Endothelial cell of umbilical vein (primary cell): ENCODE results near the gene NUP160. TPM values are rescaled to one million over a fixed set of nuclear protein-coding genes. Genes with fewer than 3 reads are reported as not detected.

Source experiments
- BruUV-seq: library from RNA; stranded (reverse); fragments of 400-500 nt; replicated peaks from 2 replicates; lab custom pipeline; 2021; lab: Mats Ljungman, UMichigan
- CTCF ChIA-PET: fragments of 300-600, 350-600 bp; sonication (Branson Sonifier 250); formaldehyde crosslinking; loops from one replicate; lab custom pipeline; 2021; ENCODE audit warnings: antibody characterized with exemption, inconsistent platforms; lab: Charles Lee
- POLR2A ChIA-PET: fragments of 300-600, 350-600 bp; sonication (Branson Sonifier 250); formaldehyde crosslinking; loops from one replicate; lab custom pipeline; 2021; ENCODE audit warnings: antibody characterized with exemption, inconsistent platforms; lab: Charles Lee
- DNase-seq: peaks from one replicate; pipeline ENCODE4 v3.0.0-alpha.2; 2011; ENCODE audit warnings: low read depth, low spot score
- FAIRE-seq: peaks from 2 replicates; lab custom pipeline; 2011; peaks lifted over from hg19 to GRCh38; lab: Jason Lieb, UNC
- H2AFZ ChIP-seq: 2 replicates; pipeline ENCODE4 v1.6.0; 2012; ENCODE audit warnings: low read depth, low read length, control low read depth, inconsistent platforms
- H3K27ac ChIP-seq: 2 replicates; pipeline ENCODE4 v1.5.1; 2011; ENCODE audit warnings: low read depth, mild to moderate bottlenecking, control low read depth, low read length, moderate library complexity; ENCODE audit not compliant: insufficient read depth
- H3K27me3 ChIP-seq, 2 experiments: 2 replicates each; pipeline versions ENCODE4 v1.6.0 to v1.6.1; 2011; ENCODE audit warnings: low read length in 2 of 2, mixed read lengths in 1 of 2; ENCODE audit not compliant: control insufficient read depth in 2 of 2, insufficient read depth in 2 of 2
- H3K36me3 ChIP-seq, 2 experiments: 2 replicates in 1 of 2; 3 replicates in 1 of 2; pipeline ENCODE4 v1.5.1; 2011; ENCODE audit warnings: low read length in 2 of 2, mild to moderate bottlenecking in 1 of 2, moderate library complexity in 1 of 2; ENCODE audit not compliant: control insufficient read depth in 2 of 2, insufficient read depth in 2 of 2; ENCODE audit errors: extremely low read depth in 1 of 2
- H3K4me1 ChIP-seq: 3 replicates; pipeline ENCODE4 v1.5.1; 2011; ENCODE audit warnings: mild to moderate bottlenecking, low read length; ENCODE audit not compliant: control insufficient read depth, insufficient read depth; ENCODE audit errors: extremely low read depth
- H3K4me2 ChIP-seq: 2 replicates; pipeline ENCODE4 v1.6.1; 2011; ENCODE audit warnings: low read length, control low read depth, mixed read lengths; ENCODE audit not compliant: insufficient read depth
- H3K4me3 ChIP-seq, 3 experiments: fragments of 200-600 bp in 1 of 3; sonication (generic), shearing (Covaris generic) in 1 of 3; replicated peaks in 1 of 3; 2 replicates each; pipeline ENCODE4 v1.5.1; 2011 to 2016; ENCODE audit warnings: control low read depth in 3 of 3, low read length in 3 of 3, mild to moderate bottlenecking in 2 of 3, inconsistent platforms in 1 of 3, low read depth in 1 of 3, moderate library complexity in 1 of 3; ENCODE audit not compliant: insufficient read depth in 1 of 3
- H3K79me2 ChIP-seq: 2 replicates; pipeline ENCODE4 v1.6.0; 2012; ENCODE audit warnings: low read length, inconsistent platforms; ENCODE audit not compliant: control insufficient read depth, insufficient read depth
- H3K9ac ChIP-seq: replicated peaks from 2 replicates; pipeline ENCODE3; 2011; ENCODE audit warnings: low read length, control low read depth; ENCODE audit not compliant: insufficient read depth; ENCODE audit errors: extremely low read depth
- H3K9me1 ChIP-seq: replicated peaks from 3 replicates; pipeline ENCODE4 v1.6.0; 2011; ENCODE audit warnings: mild to moderate bottlenecking, low read length; ENCODE audit not compliant: control insufficient read depth, insufficient read depth; ENCODE audit errors: extremely low read depth
- H3K9me3 ChIP-seq: replicated peaks from 2 replicates; pipeline ENCODE4 v1.5.1; 2012; ENCODE audit warnings: low read length, inconsistent platforms; ENCODE audit not compliant: control insufficient read depth, insufficient read depth
- H4K20me1 ChIP-seq: replicated peaks from 2 replicates; pipeline ENCODE3; 2011; ENCODE audit warnings: mild to moderate bottlenecking, low read length; ENCODE audit not compliant: control insufficient read depth, insufficient read depth; ENCODE audit errors: extremely low read depth
- CTCF ChIP-seq, 2 donors: IDR thresholded peaks; 1 replicate in 1 of 2; 2 replicates in 1 of 2; pipeline ENCODE4 v1.5.1; 2011; ENCODE audit warnings: low read length in 2 of 2, mild to moderate bottlenecking in 2 of 2, moderate library complexity in 2 of 2, control low read depth in 1 of 2, inconsistent platforms in 1 of 2, low read depth in 1 of 2; ENCODE audit not compliant: insufficient read depth in 1 of 2; ENCODE audit errors: extremely low read depth in 1 of 2
- EZH2 ChIP-seq: IDR thresholded peaks from 2 replicates; pipeline ENCODE4 v1.6.1; 2012; ENCODE audit warnings: borderline replicate concordance, low read depth, mild to moderate bottlenecking, moderate library complexity, low read length, inconsistent platforms; ENCODE audit not compliant: severe bottlenecking
- FOS ChIP-seq: IDR thresholded peaks from 2 replicates; pipeline ENCODE4 v1.6.1; 2011; ENCODE audit warnings: mild to moderate bottlenecking, low read length, moderate library complexity, borderline replicate concordance; ENCODE audit not compliant: insufficient read depth
- GATA2 ChIP-seq: IDR thresholded peaks from 2 replicates; pipeline ENCODE4 v1.7.0; 2011; ENCODE audit warnings: low read depth, mild to moderate bottlenecking, moderate library complexity, mixed read lengths, low read length; ENCODE audit not compliant: insufficient read length, insufficient read depth
- JUN ChIP-seq: IDR thresholded peaks from 2 replicates; pipeline ENCODE4 v1.6.1; 2011; ENCODE audit warnings: borderline replicate concordance, low read depth; ENCODE audit not compliant: insufficient read length, insufficient read depth
- MAX ChIP-seq: IDR thresholded peaks from 2 replicates; pipeline ENCODE4 v1.6.1; 2011; ENCODE audit not compliant: insufficient read depth, insufficient read length
- MYC ChIP-seq: IDR thresholded peaks from one replicate; pipeline ENCODE4 v1.6.1; 2011; ENCODE audit warnings: mild to moderate bottlenecking, low read depth, low read length
- POLR2A ChIP-seq: IDR thresholded peaks from 2 replicates; pipeline ENCODE4 v1.6.1; 2012; ENCODE audit warnings: low read depth, mild to moderate bottlenecking, control low read depth, low read length
- POLR2AphosphoS5 ChIP-seq: IDR thresholded peaks from 2 replicates; pipeline ENCODE4 v1.6.1; 2012; ENCODE audit warnings: low read depth, mild to moderate bottlenecking, control low read depth, low read length, moderate library complexity; ENCODE audit not compliant: insufficient read depth
- dilution Hi-C: fragments of 300-500 bp; cut with MboI; formaldehyde crosslinking; loops from one replicate; pipeline ENCODE4 v1.15.0; 2019; ENCODE audit warnings: low sequenced_read_pairs; ENCODE audit not compliant: extremely low pct_ligation_motif_present
- intact Hi-C: fragments of 100-400 bp; cut with micrococcal nuclease; formaldehyde crosslinking; loops from one replicate; pipeline ENCODE4 v1.10.0; 2022
- polyA plus RNA-seq, 4 experiments: library from polyadenylated mRNA; depleted of rRNA in 3 of 4; stranded (reverse) in 3 of 4; unstranded in 1 of 4; fragments of >200 nt; gene quantifications; 2 replicates each; pipeline versions ENCODE4 v1.2.1 to v1.2.3, GENCODE V29; 2011 to 2012; ENCODE audit warnings: missing spikeins in 1 of 4
- total RNA-seq: library from RNA; stranded (reverse); gene quantifications from 2 replicates; pipeline ENCODE4 v1.2.3, GENCODE V29; 2021

NUP160 gene
- total and polyA plus RNA-seq, 2 donors (not counting 3 experiments of a cell fraction or from before 2014, with no cell fraction given) = 15.4 to 39.6 TPM

- intact Hi-C loops (no loop called here), dilution Hi-C loops (no loop called here)
- H3K9ac ChIP-seq = no peak overlapping the region
- ChIA-PET CTCF (interaction anchor here (1.1 kb wide), 1 partner anchor 14 kb away, joined by 4 read pairs; no protein-coding TSS in a partner anchor), POLR2A (no interaction called here)
- H3K79me2 ChIP-seq = no peaks in the 10 kb centered on the region
- FAIRE-seq (no peak), DNase-seq (peak; percentile 41)
- no peaks in the 10 kb centered on the region for H3K9me3 ChIP-seq
- peak; percentile 21 for TF ChIP-seq GATA2
- TF ChIP-seq POLR2A = no peak
- TF ChIP-seq MYC = no peak
- peak; percentile 18 for TF ChIP-seq FOS
- no peak for TF ChIP-seq EZH2
- peak; percentile 43 for TF ChIP-seq JUN
- TF ChIP-seq CTCF (IDR thresholded peaks at IDR 0.05; ENCODE audit: extremely low read depth in 1 of 2, insufficient read depth in 1 of 2, low read depth in 1 of 2, low read length in 2 of 2) = no peak
- no peak for TF ChIP-seq MAX
- no peak for TF ChIP-seq POLR2AphosphoS5
- H4K20me1 ChIP-seq = no peaks in the 10 kb centered on the region
- H3K4me1 ChIP-seq = no peaks in the 10 kb centered on the region
- H3K27ac ChIP-seq = no peak overlapping the region
- H3K4me3 ChIP-seq = no peak overlapping the region
- BruUV-seq = no TSS peak
- peaks cover 3 to 10% of the 10 kb centered on the region in 2 experiments for H3K36me3 ChIP-seq
- no peaks in the 10 kb centered on the region for H3K27me3 ChIP-seq
- no peaks in the 10 kb centered on the region for H3K9me1 ChIP-seq
- H3K4me2 ChIP-seq = no peak overlapping the region
- H2AFZ ChIP-seq = no peak overlapping the region
Measured at GRCh38 chr11:47797633-47798032, 50.5 kb downstream of the NUP160 start.
